PC-9 (cell line): ENCODE data around the gene DDX27. TPM values are rescaled to one million over a fixed set of nuclear protein-coding genes. Genes with fewer than 3 reads are reported as not detected.

Experiments
- BruUV-seq: library from RNA; stranded (reverse); fragments of 400-500 nt; replicated peaks from 2 replicates; lab custom pipeline; 2021; lab: Mats Ljungman, UMichigan
- CTCF ChIA-PET: fragments of 300-600 bp; sonication (Branson Sonifier 250); formaldehyde crosslinking; loops from one replicate; lab custom pipeline; 2022; ENCODE audit warnings: antibody characterized with exemption; lab: Charles Lee
- POLR2A ChIA-PET: fragments of 300-600 bp; sonication (Branson Sonifier 250); formaldehyde crosslinking; loops from one replicate; lab custom pipeline; 2022; ENCODE audit warnings: antibody characterized with exemption; ENCODE audit not compliant: unreplicated experiment; lab: Charles Lee
- DNase-seq, 2 experiments: peaks; one replicate each; pipeline versions ENCODE4 v3.0.0 to v3.0.0-alpha.2; 2015 to 2022; ENCODE audit warnings: mixed read lengths in 1 of 2
- H2AFZ ChIP-seq: fragments of 200-600 bp; sonication (generic); 2 replicates; pipeline ENCODE4 v1.8.1; 2017; ENCODE audit warnings: antibody characterized with exemption
- H3F3A ChIP-seq: fragments of 200-600 bp; sonication (generic); 2 replicates; pipeline ENCODE4 v1.8.1; 2017; ENCODE audit warnings: antibody characterized with exemption, mild to moderate bottlenecking, low read depth; ENCODE audit not compliant: insufficient read depth
- H3K27ac ChIP-seq: fragments of 200-600 bp; sonication (generic); 2 replicates; pipeline ENCODE4 v1.6.1; 2016; ENCODE audit warnings: mixed run types
- H3K27me3 ChIP-seq: fragments of 200-600 bp; sonication (generic); 2 replicates; pipeline ENCODE4 v1.6.1; 2016; ENCODE audit warnings: low read depth, mixed run types; ENCODE audit not compliant: insufficient read depth
- H3K36me3 ChIP-seq: fragments of 200-600 bp; sonication (generic); 2 replicates; pipeline ENCODE4 v1.6.1; 2016; ENCODE audit warnings: low read depth, mixed run types
- H3K4me1 ChIP-seq: fragments of 200-600 bp; sonication (generic); replicated peaks from 2 replicates; pipeline ENCODE4 v1.6.1; 2016; ENCODE audit warnings: mixed run types; ENCODE audit not compliant: insufficient read depth
- H3K4me2 ChIP-seq: fragments of 200-600 bp; sonication (generic); 2 replicates; pipeline ENCODE4 v1.6.1; 2017; ENCODE audit warnings: mixed run types
- H3K4me3 ChIP-seq: fragments of 200-600 bp; sonication (generic); 2 replicates; pipeline ENCODE4 v1.6.1; 2016; ENCODE audit warnings: mixed run types
- H3K79me2 ChIP-seq: fragments of 200-600 bp; sonication (generic); 2 replicates; pipeline ENCODE4 v1.6.1; 2017; ENCODE audit warnings: low read depth, mixed run types
- H3K9me2 ChIP-seq: fragments of 200-600 bp; sonication (generic); 2 replicates; pipeline ENCODE4 v1.8.1; 2017; ENCODE audit warnings: mild to moderate bottlenecking; ENCODE audit not compliant: insufficient read depth
- H3K9me3 ChIP-seq: fragments of 200-600 bp; sonication (generic); 2 replicates; pipeline ENCODE4 v1.8.1; 2016; ENCODE audit warnings: low read depth; ENCODE audit not compliant: insufficient read depth
- H4K20me1 ChIP-seq: fragments of 200-600 bp; sonication (generic); 2 replicates; pipeline ENCODE4 v1.8.1; 2017; ENCODE audit not compliant: insufficient read depth
- EZH2 ChIP-seq: fragments of 200-600 bp; sonication (generic); IDR thresholded peaks from 2 replicates; pipeline ENCODE4 v1.8.0; 2017; ENCODE audit warnings: antibody characterized with exemption, low read depth
- intact Hi-C: fragments of 100-400 bp; cut with micrococcal nuclease; formaldehyde crosslinking; loops from one replicate; pipeline ENCODE4 v1.10.0; 2022; ENCODE audit not compliant: unreplicated experiment
- total RNA-seq: library from RNA; stranded (reverse); gene quantifications from 2 replicates; pipeline ENCODE4 v1.2.3, GENCODE V29; 2021
- TF ChIP-seq, protein P1 (sequence below): fragments of 200-600 bp; sonication (generic); conservative IDR thresholded peaks from 2 replicates; pipeline ENCODE4 v1.6.1; 2017; ENCODE audit warnings: mixed run types, antibody characterized with exemption, mild to moderate bottlenecking, moderate library complexity

DDX27 gene
- total RNA-seq, 1 experiment from 2014 or later = 64.4 TPM

DNA sequence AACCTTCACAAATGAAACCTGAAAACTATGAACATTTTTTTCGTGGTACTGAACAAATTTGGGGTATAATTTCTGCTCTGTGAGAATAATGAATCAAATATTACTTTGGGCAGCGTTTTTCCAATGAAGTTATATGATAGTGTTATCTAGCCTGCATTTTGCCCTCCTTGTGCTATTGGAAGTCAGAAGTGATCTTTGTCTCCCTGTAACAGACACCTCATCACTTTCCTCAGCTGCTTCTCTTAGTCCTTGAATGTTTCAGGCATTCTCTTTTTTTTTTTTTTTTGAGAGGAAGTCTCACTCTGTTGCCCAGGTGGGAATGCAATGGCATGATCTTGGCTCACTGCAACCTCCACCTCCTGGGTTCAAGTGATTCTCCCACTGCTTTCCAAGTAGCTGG is 10.2 kb downstream of the DDX27 start:
- intact Hi-C loops = no loop called here
- Histone ChIP-seq H3K4me2 (no peak overlapping the region), H3K79me2 (no peaks in the 10 kb centered on the region), H3K36me3 (peaks cover 31% of the 10 kb centered on the region), H3F3A (no peaks in the 10 kb centered on the region), H3K27me3 (no peaks in the 10 kb centered on the region), H2AFZ (no peak overlapping the region), H4K20me1 (no peaks in the 10 kb centered on the region; the same call in 1 of the 2 replicates), H3K4me3 (no peak overlapping the region), H3K27ac (no peak overlapping the region), H3K9me3 (no peaks in the 10 kb centered on the region), H3K9me2 (no peaks in the 10 kb centered on the region), H3K4me1 (no peaks in the 10 kb centered on the region)
- no peak for DNase-seq
- no TSS peak for BruUV-seq
- ChIA-PET POLR2A (interaction anchor here (0.5 kb wide), 1 partner anchor 33 kb away, joined by 5 read pairs; no protein-coding TSS in a partner anchor), CTCF (interaction anchor here (0.6 to 0.7 kb wide), 2 partner anchors 17 to 659 kb away, joined by 3 to 6 read pairs; no protein-coding TSS in a partner anchor)
- TF ChIP-seq EZH2 = no peak
- TF ChIP-seq, protein P1, sequence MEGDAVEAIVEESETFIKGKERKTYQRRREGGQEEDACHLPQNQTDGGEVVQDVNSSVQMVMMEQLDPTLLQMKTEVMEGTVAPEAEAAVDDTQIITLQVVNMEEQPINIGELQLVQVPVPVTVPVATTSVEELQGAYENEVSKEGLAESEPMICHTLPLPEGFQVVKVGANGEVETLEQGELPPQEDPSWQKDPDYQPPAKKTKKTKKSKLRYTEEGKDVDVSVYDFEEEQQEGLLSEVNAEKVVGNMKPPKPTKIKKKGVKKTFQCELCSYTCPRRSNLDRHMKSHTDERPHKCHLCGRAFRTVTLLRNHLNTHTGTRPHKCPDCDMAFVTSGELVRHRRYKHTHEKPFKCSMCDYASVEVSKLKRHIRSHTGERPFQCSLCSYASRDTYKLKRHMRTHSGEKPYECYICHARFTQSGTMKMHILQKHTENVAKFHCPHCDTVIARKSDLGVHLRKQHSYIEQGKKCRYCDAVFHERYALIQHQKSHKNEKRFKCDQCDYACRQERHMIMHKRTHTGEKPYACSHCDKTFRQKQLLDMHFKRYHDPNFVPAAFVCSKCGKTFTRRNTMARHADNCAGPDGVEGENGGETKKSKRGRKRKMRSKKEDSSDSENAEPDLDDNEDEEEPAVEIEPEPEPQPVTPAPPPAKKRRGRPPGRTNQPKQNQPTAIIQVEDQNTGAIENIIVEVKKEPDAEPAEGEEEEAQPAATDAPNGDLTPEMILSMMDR = no peak

DNA sequence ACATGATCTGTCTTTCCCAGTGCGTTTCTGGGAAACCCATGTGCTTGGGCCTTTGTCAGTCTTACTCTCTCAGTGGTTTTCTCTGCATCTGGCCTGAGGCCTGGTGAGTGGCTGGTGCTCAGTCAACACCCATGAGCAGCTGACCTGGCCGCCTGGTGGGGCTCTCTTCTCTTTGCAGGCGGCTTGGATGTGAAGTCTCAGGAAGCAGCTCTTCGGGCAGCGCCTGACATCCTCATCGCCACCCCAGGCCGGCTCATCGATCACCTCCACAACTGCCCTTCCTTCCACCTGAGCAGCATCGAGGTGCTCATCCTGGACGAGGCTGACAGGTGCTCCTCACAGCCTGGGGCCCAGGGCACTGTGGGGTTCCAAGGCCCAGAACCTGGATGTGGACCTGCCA is 10.8 kb downstream of the DDX27 start:
- Histone ChIP-seq H3K27me3 (no peaks in the 10 kb centered on the region), H3K36me3 (peaks cover 37% of the 10 kb centered on the region), H4K20me1 (no peaks in the 10 kb centered on the region; the same call in 1 of the 2 replicates), H3K4me1 (no peaks in the 10 kb centered on the region), H3K9me2 (no peaks in the 10 kb centered on the region), H3F3A (no peaks in the 10 kb centered on the region), H3K27ac (no peak overlapping the region), H3K4me3 (no peak overlapping the region), H2AFZ (no peak overlapping the region), H3K79me2 (no peaks in the 10 kb centered on the region), H3K4me2 (no peak overlapping the region), H3K9me3 (no peaks in the 10 kb centered on the region)
- DNase-seq = no peak
- intact Hi-C loops = no loop called here
- POLR2A ChIA-PET = interaction anchor here (0.5 kb wide), 1 partner anchor 32 kb away, joined by 5 read pairs; no protein-coding TSS in a partner anchor
- no TSS peak for BruUV-seq
- TF ChIP-seq EZH2 = no peak
- TF ChIP-seq, protein P1 = no peak
- CTCF ChIA-PET = interaction anchor here (0.7 kb wide), 1 partner anchor 659 kb away, joined by 6 read pairs; no protein-coding TSS in a partner anchor

DNA sequence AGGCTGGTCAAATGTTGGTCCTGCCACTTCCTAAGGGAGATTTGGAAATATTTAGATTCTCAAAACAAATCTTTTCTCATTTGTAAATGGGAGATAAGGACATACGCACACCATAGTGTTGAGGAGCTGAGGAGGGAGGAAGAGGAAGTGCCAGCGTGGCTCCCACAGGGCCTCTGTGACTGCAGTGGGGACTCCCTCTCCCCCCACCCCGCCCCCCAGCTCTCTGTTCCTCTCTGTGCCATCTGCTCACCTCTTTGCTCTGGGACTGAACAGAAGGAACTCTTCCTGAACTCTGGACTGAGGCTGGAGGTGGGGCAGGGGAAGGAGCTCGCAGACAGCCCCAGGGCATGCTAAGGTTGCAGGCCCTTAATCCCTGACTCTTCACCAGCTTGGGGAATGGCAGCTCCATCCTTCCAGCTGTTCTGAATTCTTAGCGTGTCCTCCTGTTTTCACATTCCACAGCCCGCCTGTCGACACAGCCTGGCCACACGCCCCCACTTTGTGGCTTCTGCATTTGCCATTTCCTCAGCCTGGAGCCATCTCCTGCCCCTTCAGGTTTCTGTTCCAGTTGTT is 11.4 kb downstream of the DDX27 start:
- TF ChIP-seq, protein P1 = no peak
- POLR2A ChIA-PET = no interaction called here
- Histone ChIP-seq H3K9me3 (no peaks in the 10 kb centered on the region), H3K4me1 (no peaks in the 10 kb centered on the region), H3K36me3 (peaks cover 36% of the 10 kb centered on the region), H3K9me2 (no peaks in the 10 kb centered on the region), H3K27me3 (no peaks in the 10 kb centered on the region), H3F3A (no peaks in the 10 kb centered on the region), H3K4me3 (no peak overlapping the region), H4K20me1 (no peaks in the 10 kb centered on the region; the same call in 1 of the 2 replicates), H2AFZ (no peak overlapping the region), H3K79me2 (no peaks in the 10 kb centered on the region), H3K27ac (no peak overlapping the region), H3K4me2 (no peak overlapping the region)
- no TSS peak for BruUV-seq
- no peak for DNase-seq
- CTCF ChIA-PET = no interaction called here
- intact Hi-C loops = no loop called here
